Colonic mucosa (tissue), 4 donors: ENCODE results near the gene ARVCF. TPM values are rescaled to one million over a fixed set of nuclear protein-coding genes. Genes with fewer than 3 reads are reported as not detected.

Experiments used
- DNase-seq: peaks from one replicate; pipeline ENCODE4 v3.0.0-alpha.2; 2020
- H3K27ac ChIP-seq: fragments of 200-600 bp; one replicate; pipeline ENCODE4 v1.8.0; 2021
- H3K27me3 ChIP-seq: fragments of 200-600 bp; one replicate; pipeline ENCODE4 v1.8.0; 2021
- H3K36me3 ChIP-seq: fragments of 200-600 bp; one replicate; pipeline ENCODE4 v1.8.0; 2021
- H3K4me1 ChIP-seq: fragments of 200-600 bp; one replicate; pipeline ENCODE4 v1.8.0; 2021; ENCODE audit warnings: mild to moderate bottlenecking
- H3K4me3 ChIP-seq: fragments of 200-600 bp; one replicate; pipeline ENCODE4 v1.8.0; 2021
- H3K9ac ChIP-seq, 2 donors: one replicate each; pipeline ENCODE4 v1.7.0; 2013; ENCODE audit warnings: control low read depth in 2 of 2, low read depth in 2 of 2, low read length in 2 of 2
- H3K9me3 ChIP-seq: fragments of 200-600 bp; one replicate; pipeline ENCODE4 v1.8.0; 2021
- intact Hi-C: fragments of 100-400 bp; cut with DNase I; formaldehyde crosslinking; loops from one replicate; pipeline ENCODE4 v1.14.1; 2022
- total RNA-seq, 2 donors: library from RNA; stranded (reverse); fragmentation: NEBNext Ultra II Directional in 1 of 2; extraction: Animal tissue kit (Norgen Biotek cat#: 25700) in 1 of 2; gene quantifications; one replicate each; pipeline ENCODE4 v1.2.1, GENCODE V29; 2021
- TF ChIP-seq, protein P1 (sequence below): fragments of 200-600 bp; IDR thresholded peaks from one replicate; pipeline ENCODE4 v1.8.0; 2022; ENCODE audit warnings: antibody characterized with exemption, mild to moderate bottlenecking
- donor health status: healthy.
- donor health status: DM: no; HTN: no; CAD: no.
- donor health status: DM: no; HTN: no; CAD: no.

The ARVCF gene
- total RNA-seq, 2 donors from 2014 or later, result 11.7 to 18.5 TPM

DNA sequence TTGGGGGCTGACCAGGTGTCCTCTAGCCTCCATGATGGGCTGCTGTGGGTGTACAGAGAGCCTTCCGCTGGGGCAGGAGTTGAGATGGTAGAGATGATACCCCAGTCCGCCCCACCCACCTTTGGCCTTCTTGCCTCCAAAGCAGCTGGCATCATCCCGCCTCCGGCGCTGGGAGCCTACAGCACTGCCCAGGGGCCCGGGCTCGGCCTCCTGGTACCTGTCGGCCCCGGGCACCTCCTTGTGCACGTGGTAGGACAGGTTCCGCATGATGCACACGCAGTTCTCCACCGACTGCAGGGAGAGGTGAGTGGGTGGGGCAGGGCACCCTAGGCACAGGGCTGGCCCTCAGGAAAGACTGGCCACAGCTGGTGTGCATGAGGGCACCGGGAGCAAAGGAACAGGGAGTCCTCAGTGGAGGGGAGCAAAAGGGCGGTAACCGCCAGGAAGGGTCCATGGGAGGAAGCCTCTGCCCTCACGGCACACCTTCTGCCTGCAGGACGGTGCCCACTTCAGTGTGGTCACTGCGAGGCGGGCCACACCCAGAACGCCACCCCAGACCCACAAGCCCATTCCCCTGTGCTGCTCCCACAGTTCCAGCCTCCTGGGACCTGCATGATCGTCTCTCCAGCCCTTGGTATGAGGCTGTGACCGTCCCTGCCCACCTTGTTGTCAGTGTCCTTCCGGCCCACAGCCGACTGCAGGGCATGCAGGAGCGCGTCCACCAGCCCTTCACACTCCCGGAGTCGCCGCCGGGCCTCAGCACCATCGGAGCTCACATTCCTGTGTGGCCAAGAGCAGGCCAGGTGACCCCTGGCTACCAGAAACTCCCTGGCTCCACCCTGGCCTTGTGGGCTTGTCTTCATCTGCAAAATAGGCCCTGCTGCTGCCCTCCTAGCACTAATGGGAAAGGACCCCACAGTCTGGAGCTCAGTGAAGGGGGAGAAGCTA, 39.1 kb downstream of the ARVCF start:
- H3K27ac ChIP-seq, result no peak overlapping the region
- no peak overlapping the region for H3K4me3 ChIP-seq
- H3K36me3 ChIP-seq, result no peaks in the 10 kb centered on the region
- no peaks in the 10 kb centered on the region for H3K9me3 ChIP-seq
- H3K27me3 ChIP-seq, result no peaks in the 10 kb centered on the region
- TF ChIP-seq, protein P1, sequence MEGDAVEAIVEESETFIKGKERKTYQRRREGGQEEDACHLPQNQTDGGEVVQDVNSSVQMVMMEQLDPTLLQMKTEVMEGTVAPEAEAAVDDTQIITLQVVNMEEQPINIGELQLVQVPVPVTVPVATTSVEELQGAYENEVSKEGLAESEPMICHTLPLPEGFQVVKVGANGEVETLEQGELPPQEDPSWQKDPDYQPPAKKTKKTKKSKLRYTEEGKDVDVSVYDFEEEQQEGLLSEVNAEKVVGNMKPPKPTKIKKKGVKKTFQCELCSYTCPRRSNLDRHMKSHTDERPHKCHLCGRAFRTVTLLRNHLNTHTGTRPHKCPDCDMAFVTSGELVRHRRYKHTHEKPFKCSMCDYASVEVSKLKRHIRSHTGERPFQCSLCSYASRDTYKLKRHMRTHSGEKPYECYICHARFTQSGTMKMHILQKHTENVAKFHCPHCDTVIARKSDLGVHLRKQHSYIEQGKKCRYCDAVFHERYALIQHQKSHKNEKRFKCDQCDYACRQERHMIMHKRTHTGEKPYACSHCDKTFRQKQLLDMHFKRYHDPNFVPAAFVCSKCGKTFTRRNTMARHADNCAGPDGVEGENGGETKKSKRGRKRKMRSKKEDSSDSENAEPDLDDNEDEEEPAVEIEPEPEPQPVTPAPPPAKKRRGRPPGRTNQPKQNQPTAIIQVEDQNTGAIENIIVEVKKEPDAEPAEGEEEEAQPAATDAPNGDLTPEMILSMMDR, result no peak
- intact Hi-C loops, result loop anchor here (10.0 kb wide), 1 partner anchor 287 kb away; the partner anchor contains the start of gene RTN4R
- no peak for DNase-seq
- H3K4me1 ChIP-seq, result no peaks in the 10 kb centered on the region
- no peak overlapping the region for H3K9ac ChIP-seq

DNA sequence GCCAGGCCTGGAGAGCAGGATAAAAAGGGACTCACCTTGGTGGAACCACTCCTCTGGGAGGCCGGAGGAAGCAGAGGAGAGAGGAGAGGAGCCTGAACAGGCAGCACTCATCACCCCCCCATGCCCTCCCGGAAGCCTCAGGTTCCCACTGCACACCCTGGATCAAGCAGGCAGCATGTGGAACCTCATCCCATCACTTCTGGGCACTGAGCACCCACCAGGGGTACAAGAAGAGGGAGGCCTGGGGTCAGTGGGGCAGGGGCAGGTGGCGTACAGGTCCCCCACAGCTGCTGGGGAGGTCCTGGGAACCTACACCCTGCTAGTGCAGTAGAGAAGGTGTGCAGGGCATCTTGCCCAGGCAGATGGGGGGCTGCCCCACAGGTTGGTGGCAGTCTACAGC, 40.0 kb downstream of the ARVCF start:
- no peak for DNase-seq
- Histone ChIP-seq H3K36me3 (no peaks in the 10 kb centered on the region), H3K27ac (no peak overlapping the region), H3K4me3 (no peak overlapping the region), H3K9me3 (no peaks in the 10 kb centered on the region), H3K27me3 (no peaks in the 10 kb centered on the region), H3K4me1 (no peaks in the 10 kb centered on the region), H3K9ac (no peak overlapping the region)
- TF ChIP-seq, protein P1, result no peak
- intact Hi-C loops, result loop anchor here (10.0 kb wide), 1 partner anchor 288 kb away; the partner anchor contains the start of gene RTN4R

DNA sequence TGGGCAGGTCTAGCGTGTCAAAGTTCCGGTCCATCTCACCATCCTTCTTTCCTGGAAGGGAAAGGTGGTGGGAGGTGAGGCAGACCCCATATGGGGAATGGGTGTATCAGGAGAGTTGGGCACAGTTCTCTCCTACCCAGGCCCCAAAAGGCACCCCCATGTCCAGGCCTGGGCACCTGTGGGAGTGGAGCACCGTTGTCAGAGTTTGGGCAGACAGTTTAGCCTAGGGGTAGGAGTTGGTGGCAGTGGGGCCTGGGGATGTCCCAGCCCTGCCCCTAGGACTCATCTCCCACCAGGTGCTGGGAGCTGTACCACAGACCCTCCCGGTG, 41.0 kb downstream of the ARVCF start:
- H3K36me3 ChIP-seq, result no peaks in the 10 kb centered on the region
- TF ChIP-seq, protein P1, result no peak
- H3K4me1 ChIP-seq, result no peaks in the 10 kb centered on the region
- no peaks in the 10 kb centered on the region for H3K27me3 ChIP-seq
- DNase-seq, result no peak
- H3K4me3 ChIP-seq, result no peak overlapping the region
- no peak overlapping the region for H3K27ac ChIP-seq
- intact Hi-C loops, result loop anchor here (10.0 kb wide), 1 partner anchor 289 kb away; the partner anchor contains the start of gene RTN4R
- no peaks in the 10 kb centered on the region for H3K9me3 ChIP-seq
- H3K9ac ChIP-seq, result no peak overlapping the region

DNA sequence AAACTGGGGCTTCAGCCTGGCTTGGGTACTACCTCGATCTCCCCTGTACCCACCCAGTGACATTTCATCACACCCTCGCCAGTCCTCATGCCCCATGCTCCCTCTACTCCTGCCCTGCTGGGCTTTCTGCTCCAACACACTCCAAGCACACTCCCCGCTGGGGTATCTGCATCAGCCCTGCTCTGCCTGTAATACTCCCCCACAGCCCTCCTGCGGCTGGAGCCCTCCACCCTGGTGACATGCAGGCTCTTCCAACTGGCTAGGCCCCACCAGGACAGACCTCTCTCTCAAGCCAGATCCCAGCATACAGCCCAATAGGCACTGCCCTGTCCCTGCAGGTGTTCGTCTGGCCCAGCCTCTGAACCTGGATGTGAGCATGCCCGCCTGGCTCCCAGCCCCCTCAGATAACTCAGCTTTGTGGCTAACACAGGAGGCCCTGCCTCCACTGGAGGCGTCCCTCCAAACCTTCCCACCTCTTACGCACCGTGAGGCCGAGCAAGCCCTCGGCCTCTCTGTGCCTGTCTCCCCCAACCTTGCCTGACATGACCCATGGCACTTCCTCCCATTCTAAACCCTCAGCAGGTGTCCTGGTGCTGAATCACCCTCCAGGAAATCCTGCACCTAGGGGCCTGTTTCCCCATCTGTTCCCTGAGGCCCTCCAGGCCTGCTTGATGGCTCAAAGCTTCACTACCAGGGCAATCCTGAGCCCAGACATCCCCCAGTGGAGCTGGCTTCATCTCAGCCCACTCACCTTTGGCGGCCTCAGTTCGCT, 41.5 kb downstream of the ARVCF start:
- H3K36me3 ChIP-seq, result no peaks in the 10 kb centered on the region

More for the DNA sequence above, 41.5 kb downstream of the ARVCF start:
- DNase-seq, result no peak
- H3K9me3 ChIP-seq, result no peaks in the 10 kb centered on the region
- H3K27ac ChIP-seq, result no peak overlapping the region
- H3K27me3 ChIP-seq, result no peaks in the 10 kb centered on the region
- intact Hi-C loops, result loop anchor here (10.0 kb wide), 1 partner anchor 290 kb away; the partner anchor contains the start of gene RTN4R
- TF ChIP-seq, protein P1, result no peak
- H3K4me3 ChIP-seq, result no peak overlapping the region
- no peaks in the 10 kb centered on the region for H3K4me1 ChIP-seq
- H3K9ac ChIP-seq, result no peak overlapping the region
